IMR-90 (cell line): ENCODE measurements around the gene BRWD1. TPM values are rescaled to one million over a fixed set of nuclear protein-coding genes. Genes with fewer than 3 reads are reported as not detected.

Experiments
- MAZ ChIP-seq: IDR thresholded peaks from 2 replicates; pipeline ENCODE4 v1.6.1; 2012; ENCODE audit warnings: low read depth, mild to moderate bottlenecking, low read length, improper control_type of control experiment, moderate library complexity, borderline replicate concordance
- SMC3 ChIP-seq: fragments of 150-350 bp; IDR thresholded peaks from 2 replicates; pipeline ENCODE4 v1.6.1; 2016; ENCODE audit warnings: low read depth, mild to moderate bottlenecking, antibody characterized with exemption, low read length, moderate library complexity
- polyA plus RNA-seq, 3 experiments: library from polyadenylated mRNA; depleted of rRNA; stranded (reverse); fragments of >200 nt; gene quantifications; 2 replicates each; pipeline ENCODE4 v1.2.3, GENCODE V29; 2012; ENCODE audit warnings: low replicate concordance in 1 of 3
- total RNA-seq: library from RNA; depleted of rRNA; stranded (reverse); fragments of >200 nt; gene quantifications from 2 replicates; pipeline ENCODE4 v1.2.3, GENCODE V29; 2012

BRWD1 gene
- total and polyA plus RNA-seq, 2 of the 4 experiments (the other 2 are of a cell fraction), result 6.7 to 28.7 TPM

GRCh38 chr21:39350094-39351005 lies 36.9 kb upstream of the BRWD1 start (continued):
- no peak for TF ChIP-seq MAZ
- TF ChIP-seq SMC3, result no peak
